ENCODE data around the gene PGRMC2.

PGRMC2 gene

DNA sequence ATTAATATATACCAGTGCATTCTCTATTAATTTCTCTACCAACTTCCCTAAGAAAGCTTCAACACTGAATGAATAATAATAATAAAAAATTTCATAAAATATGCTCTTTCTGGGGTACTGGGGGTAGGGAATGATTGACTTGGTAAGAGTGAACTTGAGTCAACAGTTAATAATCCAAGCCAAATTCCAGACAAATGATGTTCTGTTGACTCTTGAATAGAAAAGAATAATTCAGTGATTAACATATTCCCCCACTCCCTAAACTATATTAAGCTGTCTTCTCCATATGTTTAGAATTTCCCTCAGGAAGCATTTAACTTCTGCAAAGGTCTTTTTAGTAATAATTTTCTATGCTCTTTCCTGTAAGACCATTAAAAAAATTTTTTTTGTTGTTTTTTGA lies 12.3 kb downstream of the PGRMC2 start:
- ChIA-PET CTCF (interaction anchor here (0.5 to 0.7 kb wide), 4 partner anchors 68 to 1088 kb away, joined by 3 to 6 read pairs (median 4); no protein-coding TSS in a partner anchor), POLR2A (no interaction called here)
- H3K4me3 ChIP-seq (ENCODE audit: low read depth, low read length): no peak overlapping the region
- no peak overlapping the region for H3K27ac ChIP-seq (ENCODE audit: extremely low read depth, low read depth, low read length)
- H3K4me1 ChIP-seq (ENCODE audit: control insufficient read depth, insufficient read depth, low read length): no peaks in the 10 kb centered on the region
- peaks cover 6 to 22% of the 10 kb centered on the region in 2 experiments; a peak in 2 of 3 replicates for H3K36me3 ChIP-seq (ENCODE audit: control insufficient read depth in 2 of 2, insufficient read depth in 1 of 2, low read length in 2 of 2)
- H3K9me3 ChIP-seq (ENCODE audit: control insufficient read depth, insufficient read depth, low read depth, low read length): no peaks in the 10 kb centered on the region
- TF ChIP-seq ZNF133 (tag by site-specific recombination; IDR thresholded peaks at IDR 0.05) (no peak), ZNF48 (tag by site-specific recombination; IDR thresholded peaks at IDR 0.05) (no peak), ZNF707 (tag by site-specific recombination; IDR thresholded peaks at IDR 0.05) (no peak), GLI2 (tag by site-specific recombination; IDR thresholded peaks at IDR 0.05; ENCODE audit: borderline replicate concordance, low read depth) (no peak), ZNF266 (tag by site-specific recombination; IDR thresholded peaks at IDR 0.05; ENCODE audit: low read depth) (no peak)
- TF ChIP-seq, protein P1, sequence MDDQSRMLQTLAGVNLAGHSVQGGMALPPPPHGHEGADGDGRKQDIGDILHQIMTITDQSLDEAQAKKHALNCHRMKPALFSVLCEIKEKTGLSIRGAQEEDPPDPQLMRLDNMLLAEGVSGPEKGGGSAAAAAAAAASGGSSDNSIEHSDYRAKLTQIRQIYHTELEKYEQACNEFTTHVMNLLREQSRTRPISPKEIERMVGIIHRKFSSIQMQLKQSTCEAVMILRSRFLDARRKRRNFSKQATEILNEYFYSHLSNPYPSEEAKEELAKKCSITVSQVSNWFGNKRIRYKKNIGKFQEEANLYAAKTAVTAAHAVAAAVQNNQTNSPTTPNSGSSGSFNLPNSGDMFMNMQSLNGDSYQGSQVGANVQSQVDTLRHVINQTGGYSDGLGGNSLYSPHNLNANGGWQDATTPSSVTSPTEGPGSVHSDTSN (CRISPR knock-in tag; IDR thresholded peaks at IDR 0.05): no peak
- TF ChIP-seq, protein P2, sequence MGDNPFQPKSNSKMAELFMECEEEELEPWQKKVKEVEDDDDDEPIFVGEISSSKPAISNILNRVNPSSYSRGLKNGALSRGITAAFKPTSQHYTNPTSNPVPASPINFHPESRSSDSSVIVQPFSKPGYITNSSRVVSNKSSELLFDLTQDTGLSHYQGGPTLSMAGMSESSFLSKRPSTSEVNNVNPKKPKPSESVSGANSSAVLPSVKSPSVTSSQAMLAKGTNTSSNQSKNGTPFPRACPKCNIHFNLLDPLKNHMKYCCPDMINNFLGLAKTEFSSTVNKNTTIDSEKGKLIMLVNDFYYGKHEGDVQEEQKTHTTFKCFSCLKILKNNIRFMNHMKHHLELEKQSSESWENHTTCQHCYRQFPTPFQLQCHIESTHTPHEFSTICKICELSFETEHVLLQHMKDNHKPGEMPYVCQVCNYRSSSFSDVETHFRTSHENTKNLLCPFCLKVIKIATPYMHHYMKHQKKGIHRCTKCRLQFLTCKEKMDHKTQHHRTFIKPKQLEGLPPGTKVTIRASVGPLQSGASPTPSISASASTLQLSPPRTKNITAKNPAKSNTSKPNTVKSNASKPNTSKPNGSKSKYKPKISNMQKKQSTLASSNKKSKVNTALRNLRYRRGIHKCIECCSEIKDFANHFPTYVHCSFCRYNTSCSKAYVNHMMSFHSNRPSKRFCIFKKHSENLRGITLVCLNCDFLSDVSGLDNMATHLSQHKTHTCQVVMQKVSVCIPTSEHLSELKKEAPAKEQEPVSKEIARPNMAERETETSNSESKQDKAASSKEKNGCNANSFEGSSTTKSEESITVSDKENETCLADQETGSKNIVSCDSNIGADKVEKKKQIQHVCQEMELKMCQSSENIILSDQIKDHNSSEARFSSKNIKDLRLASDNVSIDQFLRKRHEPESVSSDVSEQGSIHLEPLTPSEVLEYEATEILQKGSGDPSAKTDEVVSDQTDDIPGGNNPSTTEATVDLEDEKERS (tag by site-specific recombination; IDR thresholded peaks at IDR 0.05): no peak

DNA sequence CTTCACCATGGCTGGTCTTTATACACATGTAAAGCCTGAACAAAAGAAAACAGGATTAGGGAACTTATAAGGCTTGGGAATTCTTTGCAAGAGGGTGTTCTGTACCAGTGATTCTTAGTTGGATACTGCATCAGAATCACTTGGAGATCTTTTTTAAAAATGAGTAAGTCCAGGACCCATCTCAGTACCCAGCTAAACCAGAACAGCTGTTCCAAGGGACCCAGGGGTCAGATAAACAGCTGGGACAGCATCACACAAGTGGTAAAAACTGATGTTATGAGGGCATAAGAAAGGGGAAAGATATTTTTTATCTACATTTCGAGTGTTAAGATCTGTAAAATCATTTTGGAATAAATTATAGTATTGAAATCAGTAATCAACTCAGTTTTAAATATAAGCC lies 16.1 kb downstream of the PGRMC2 start:
- POLR2A ChIA-PET: no interaction called here
- TF ChIP-seq, protein P3, sequence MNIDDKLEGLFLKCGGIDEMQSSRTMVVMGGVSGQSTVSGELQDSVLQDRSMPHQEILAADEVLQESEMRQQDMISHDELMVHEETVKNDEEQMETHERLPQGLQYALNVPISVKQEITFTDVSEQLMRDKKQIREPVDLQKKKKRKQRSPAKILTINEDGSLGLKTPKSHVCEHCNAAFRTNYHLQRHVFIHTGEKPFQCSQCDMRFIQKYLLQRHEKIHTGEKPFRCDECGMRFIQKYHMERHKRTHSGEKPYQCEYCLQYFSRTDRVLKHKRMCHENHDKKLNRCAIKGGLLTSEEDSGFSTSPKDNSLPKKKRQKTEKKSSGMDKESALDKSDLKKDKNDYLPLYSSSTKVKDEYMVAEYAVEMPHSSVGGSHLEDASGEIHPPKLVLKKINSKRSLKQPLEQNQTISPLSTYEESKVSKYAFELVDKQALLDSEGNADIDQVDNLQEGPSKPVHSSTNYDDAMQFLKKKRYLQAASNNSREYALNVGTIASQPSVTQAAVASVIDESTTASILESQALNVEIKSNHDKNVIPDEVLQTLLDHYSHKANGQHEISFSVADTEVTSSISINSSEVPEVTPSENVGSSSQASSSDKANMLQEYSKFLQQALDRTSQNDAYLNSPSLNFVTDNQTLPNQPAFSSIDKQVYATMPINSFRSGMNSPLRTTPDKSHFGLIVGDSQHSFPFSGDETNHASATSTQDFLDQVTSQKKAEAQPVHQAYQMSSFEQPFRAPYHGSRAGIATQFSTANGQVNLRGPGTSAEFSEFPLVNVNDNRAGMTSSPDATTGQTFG (tag by site-specific recombination; IDR thresholded peaks at IDR 0.05; ENCODE audit: borderline replicate concordance): no peak
- TF ChIP-seq OSR2 (tag by site-specific recombination; IDR thresholded peaks at IDR 0.05): no peak
- TF ChIP-seq ZNF561 (tag by site-specific recombination; IDR thresholded peaks at IDR 0.05; ENCODE audit: borderline replicate concordance): no peak
- TF ChIP-seq, protein P2 (tag by site-specific recombination; IDR thresholded peaks at IDR 0.05): no peak
- no peak overlapping the region for H3K27ac ChIP-seq (ENCODE audit: extremely low read depth, low read depth, low read length)
- H3K4me1 ChIP-seq (ENCODE audit: control insufficient read depth, insufficient read depth, low read length): no peaks in the 10 kb centered on the region
- H3K9me3 ChIP-seq (ENCODE audit: control insufficient read depth, insufficient read depth, low read depth, low read length): no peaks in the 10 kb centered on the region
- H3K4me3 ChIP-seq (ENCODE audit: low read depth, low read length): no peak overlapping the region
- CTCF ChIA-PET: no interaction called here
- peaks cover 6 to 29% of the 10 kb centered on the region in 2 experiments; a peak in 2 of 3 replicates for H3K36me3 ChIP-seq (ENCODE audit: control insufficient read depth in 2 of 2, insufficient read depth in 1 of 2, low read length in 2 of 2)

DNA sequence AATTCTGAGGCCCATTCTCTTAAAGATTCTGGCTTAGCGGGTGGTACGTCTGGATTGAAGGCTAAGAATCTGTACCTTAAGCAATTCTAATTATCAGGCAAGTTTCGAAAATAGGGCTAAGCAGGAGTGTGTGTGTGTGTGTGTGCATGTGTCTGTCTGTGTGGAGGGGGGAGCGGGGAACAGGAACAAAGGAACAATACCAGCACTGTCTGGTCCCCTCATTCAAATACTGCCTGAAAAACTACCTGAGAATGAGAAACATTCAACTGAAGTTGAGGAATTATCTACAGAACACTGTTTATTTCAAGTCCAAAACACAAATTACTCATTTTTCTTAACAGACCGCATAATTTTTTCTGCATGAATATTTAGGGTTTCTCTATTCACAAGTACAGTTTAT lies 18.6 kb downstream of the PGRMC2 start:
- Histone ChIP-seq H3K36me3 (ENCODE audit: control insufficient read depth in 2 of 2, insufficient read depth in 1 of 2, low read length in 2 of 2) (peaks cover 6 to 29% of the 10 kb centered on the region in 2 experiments; a peak in 2 of 3 replicates), H3K4me3 (ENCODE audit: low read depth, low read length) (no peak overlapping the region), H3K27ac (ENCODE audit: extremely low read depth, low read depth, low read length) (no peak overlapping the region), H3K4me1 (ENCODE audit: control insufficient read depth, insufficient read depth, low read length) (peaks cover 2% of the 10 kb centered on the region; the same call in 1 of the 2 replicates), H3K9me3 (ENCODE audit: control insufficient read depth, insufficient read depth, low read depth, low read length) (no peaks in the 10 kb centered on the region)
- TF ChIP-seq ZNF596 (tag by site-specific recombination; IDR thresholded peaks at IDR 0.05) (no peak), MYNN (tag by site-specific recombination; IDR thresholded peaks at IDR 0.05; ENCODE audit: borderline replicate concordance) (no peak), ZNF707 (tag by site-specific recombination; IDR thresholded peaks at IDR 0.05) (no peak), ZNF324 (tag by site-specific recombination; IDR thresholded peaks at IDR 0.05) (no peak), ZNF341 (tag by site-specific recombination; IDR thresholded peaks at IDR 0.05; ENCODE audit: low read depth) (no peak), TCF7L2 (IDR thresholded peaks at IDR 0.05; ENCODE audit: borderline replicate concordance, low read depth, low read length) (no peak)
- TF ChIP-seq, protein P4, sequence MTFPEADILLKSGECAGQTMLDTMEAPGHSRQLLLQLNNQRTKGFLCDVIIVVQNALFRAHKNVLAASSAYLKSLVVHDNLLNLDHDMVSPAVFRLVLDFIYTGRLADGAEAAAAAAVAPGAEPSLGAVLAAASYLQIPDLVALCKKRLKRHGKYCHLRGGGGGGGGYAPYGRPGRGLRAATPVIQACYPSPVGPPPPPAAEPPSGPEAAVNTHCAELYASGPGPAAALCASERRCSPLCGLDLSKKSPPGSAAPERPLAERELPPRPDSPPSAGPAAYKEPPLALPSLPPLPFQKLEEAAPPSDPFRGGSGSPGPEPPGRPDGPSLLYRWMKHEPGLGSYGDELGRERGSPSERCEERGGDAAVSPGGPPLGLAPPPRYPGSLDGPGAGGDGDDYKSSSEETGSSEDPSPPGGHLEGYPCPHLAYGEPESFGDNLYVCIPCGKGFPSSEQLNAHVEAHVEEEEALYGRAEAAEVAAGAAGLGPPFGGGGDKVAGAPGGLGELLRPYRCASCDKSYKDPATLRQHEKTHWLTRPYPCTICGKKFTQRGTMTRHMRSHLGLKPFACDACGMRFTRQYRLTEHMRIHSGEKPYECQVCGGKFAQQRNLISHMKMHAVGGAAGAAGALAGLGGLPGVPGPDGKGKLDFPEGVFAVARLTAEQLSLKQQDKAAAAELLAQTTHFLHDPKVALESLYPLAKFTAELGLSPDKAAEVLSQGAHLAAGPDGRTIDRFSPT (tag by site-specific recombination; IDR thresholded peaks at IDR 0.05): no peak
- ChIA-PET POLR2A (no interaction called here), CTCF (no interaction called here)
